B cell (primary cell): ENCODE data around the gene PTPRG. TPM values are rescaled to one million over a fixed set of nuclear protein-coding genes. Genes with fewer than 3 reads are reported as not detected.

Experiments used
- ATAC-seq: fragments of 200-7000 bp; cut with Tn5 transposase; one replicate; pipeline ENCODE4 v1.10.0; 2021; ENCODE audit warnings: low read depth, mild to moderate bottlenecking, moderate number of reproducible peaks, moderate library complexity
- CTCF ChIA-PET: fragments of 350-600 bp; sonication (Branson Sonifier 250); formaldehyde crosslinking; loops from one replicate; lab custom pipeline; 2021; ENCODE audit warnings: antibody characterized with exemption, inconsistent platforms; lab: Charles Lee
- POLR2A ChIA-PET: fragments of 350-600 bp; sonication (Branson Sonifier 250); formaldehyde crosslinking; loops from one replicate; lab custom pipeline; 2021; ENCODE audit warnings: antibody characterized with exemption; lab: Charles Lee
- DNase-seq: peaks from one replicate; pipeline ENCODE4 v3.0.0; 2013
- H2AFZ ChIP-seq: 2 replicates; pipeline ENCODE4 v1.6.1; 2012; ENCODE audit warnings: mild to moderate bottlenecking, low read depth, low read length; ENCODE audit not compliant: insufficient read depth, poor library complexity, severe bottlenecking
- H3K27ac ChIP-seq, 2 donors: 1 replicate in 1 of 2; 2 replicates in 1 of 2; pipeline ENCODE4 v1.5.1; 2012 to 2013; ENCODE audit warnings: low read length in 2 of 2, mild to moderate bottlenecking in 2 of 2, moderate library complexity in 1 of 2
- H3K27me3 ChIP-seq, 4 experiments: fragments of 200-600 bp in 1 of 4; sonication (generic) in 1 of 4; replicated peaks in 1 of 4; 1 replicate in 2 of 4; 2 replicates in 2 of 4; pipeline versions ENCODE4 v1.6.1 to v1.7.0; 2013 to 2016; ENCODE audit warnings: low read length in 3 of 4, mild to moderate bottlenecking in 2 of 4, mixed read lengths in 1 of 4, moderate library complexity in 1 of 4; ENCODE audit not compliant: insufficient read depth in 4 of 4, control insufficient read depth in 3 of 4; ENCODE audit errors: control extremely low read depth in 1 of 4
- H3K36me3 ChIP-seq, 2 experiments: replicated peaks in 1 of 2; 1 replicate in 1 of 2; 2 replicates in 1 of 2; pipeline versions ENCODE4 v1.6.1 to v1.7.1; 2013; ENCODE audit warnings: low read length in 1 of 2; ENCODE audit not compliant: insufficient read depth in 2 of 2, control insufficient read depth in 1 of 2; ENCODE audit errors: control extremely low read depth in 1 of 2, extremely low read depth in 1 of 2
- H3K4me1 ChIP-seq, 2 donors: fragments of 200-600 bp in 1 of 2; sonication (generic) in 1 of 2; 1 replicate in 1 of 2; 2 replicates in 1 of 2; pipeline versions ENCODE4 v1.5.1 to v1.6.1; 2013 to 2017; ENCODE audit warnings: low read length in 2 of 2; ENCODE audit not compliant: control insufficient read depth in 2 of 2, insufficient read depth in 2 of 2
- H3K4me2 ChIP-seq: replicated peaks from 2 replicates; pipeline ENCODE3; 2012; ENCODE audit warnings: mild to moderate bottlenecking, low read depth, low read length; ENCODE audit not compliant: poor library complexity, severe bottlenecking
- H3K4me3 ChIP-seq, 5 experiments: fragments of 200-600 bp in 1 of 5; sonication (generic) in 1 of 5; 1 replicate in 3 of 5; 2 replicates in 2 of 5; pipeline versions ENCODE4 v1.5.1 to v1.7.0; 2011 to 2016; ENCODE audit warnings: low read length in 4 of 5, mild to moderate bottlenecking in 4 of 5, low read depth in 2 of 5, control low read depth in 1 of 5, moderate library complexity in 1 of 5; ENCODE audit not compliant: insufficient read depth in 1 of 5; ENCODE audit errors: control extremely low read depth in 1 of 5, extremely low read depth in 1 of 5
- H3K79me2 ChIP-seq: fragments of 200-600 bp; sonication (generic); one replicate; pipeline ENCODE4 v1.6.0; 2016; ENCODE audit warnings: low read length; ENCODE audit not compliant: control insufficient read depth, insufficient read depth
- H3K9ac ChIP-seq: fragments of 200-600 bp; sonication (generic); 2 replicates; pipeline ENCODE4 v1.6.1; 2017; ENCODE audit warnings: mild to moderate bottlenecking, low read length, moderate library complexity
- H3K9me3 ChIP-seq, 3 donors: one replicate each; pipeline versions ENCODE4 v1.6.1 to v1.7.1; 2013; ENCODE audit warnings: low read length in 2 of 3; ENCODE audit not compliant: control insufficient read depth in 2 of 3, insufficient read depth in 1 of 3; ENCODE audit errors: control extremely low read depth in 1 of 3
- H4K20me1 ChIP-seq: 2 replicates; pipeline ENCODE4 v1.6.0; 2012; ENCODE audit warnings: mild to moderate bottlenecking, low read length; ENCODE audit not compliant: insufficient read depth, control insufficient read depth, poor library complexity, severe bottlenecking
- H3K27ac Mint-ChIP-seq: one replicate; pipeline ENCODE4 v1.8.0; 2021; ENCODE audit warnings: mixed read lengths
- H3K27me3 Mint-ChIP-seq: one replicate; pipeline ENCODE4 v1.8.0; 2021; ENCODE audit warnings: mixed read lengths
- H3K4me1 Mint-ChIP-seq: one replicate; pipeline ENCODE4 v1.8.0; 2021; ENCODE audit warnings: mixed read lengths
- H3K4me3 Mint-ChIP-seq: one replicate; pipeline ENCODE4 v1.8.0; 2021; ENCODE audit warnings: mixed read lengths
- H3K9me3 Mint-ChIP-seq: one replicate; pipeline ENCODE4 v1.8.0; 2022; ENCODE audit warnings: mixed read lengths; ENCODE audit not compliant: insufficient read depth
- EZH2 ChIP-seq: IDR thresholded peaks from 2 replicates; pipeline ENCODE4 v1.6.1; 2012; ENCODE audit warnings: borderline replicate concordance, low read depth, mild to moderate bottlenecking, moderate library complexity, low read length; ENCODE audit not compliant: insufficient read depth, poor library complexity, severe bottlenecking
- WGBS: methylation state at CpG from one replicate; pipeline ENCODE4 v1.1.5; 2013; ENCODE audit warnings: missing lambda C conversion rate; ENCODE audit not compliant: insufficient coverage; 5-methylcytosine and 5-hydroxymethylcytosine counted together
- intact Hi-C: fragments of 100-400 bp; cut with micrococcal nuclease; formaldehyde crosslinking; loops from one replicate; pipeline ENCODE4 v1.10.0; 2022
- polyA plus RNA-seq: library from polyadenylated mRNA; depleted of rRNA; stranded (reverse); fragments of >200 nt; gene quantifications from 2 replicates; pipeline ENCODE4 v1.2.3, GENCODE V29; 2012
- total RNA-seq, 2 donors: library from RNA; stranded (reverse); fragments of 120-200 nt in 1 of 2; gene quantifications; 1 replicate in 1 of 2; 2 replicates in 1 of 2; pipeline versions ENCODE4 v1.2.3 to v1.2.4, GENCODE V29; 2013 to 2022
- TF ChIP-seq, protein P1 (sequence below): fragments of 200-600 bp; IDR thresholded peaks from one replicate; pipeline ENCODE4 v1.8.0; 2022; ENCODE audit warnings: antibody characterized with exemption, mild to moderate bottlenecking

PTPRG gene
- total and polyA plus RNA-seq, 2 donors (not counting 1 experiment from before 2014, with no cell fraction given), result 0.12 to 1.3 TPM

DNA sequence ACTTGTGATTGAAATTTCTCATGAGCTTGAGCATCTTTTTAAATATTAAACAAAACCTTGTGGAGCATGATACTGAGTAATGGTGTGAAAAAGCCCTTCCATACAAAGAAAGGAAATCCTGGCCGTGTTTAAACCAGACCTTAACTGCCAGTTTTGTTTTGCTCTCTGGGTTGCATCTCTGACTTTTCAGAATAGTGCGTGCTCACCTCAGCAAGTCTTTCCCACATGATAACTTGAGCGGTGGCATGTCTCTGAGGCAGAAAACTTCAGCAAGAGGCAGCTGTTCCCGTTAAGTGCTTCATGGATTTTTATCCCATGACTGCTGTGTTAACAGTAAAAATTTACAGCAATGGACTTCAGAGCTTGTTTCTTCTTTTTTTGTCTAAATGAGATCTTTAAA, 418.7 kb downstream of the PTPRG start:
- Histone ChIP-seq H3K4me1 (no peaks in the 10 kb centered on the region), H3K27me3 (no peaks in the 10 kb centered on the region), H3K36me3 (no peaks in the 10 kb centered on the region), H3K9ac (no peak overlapping the region), H4K20me1 (no peaks in the 10 kb centered on the region), H3K4me2 (no peak overlapping the region), H2AFZ (no peak overlapping the region), H3K4me3 (no peak overlapping the region), H3K9me3 (no peaks in the 10 kb centered on the region), H3K27ac (no peak overlapping the region), H3K79me2 (no peaks in the 10 kb centered on the region)
- TF ChIP-seq, protein P1, sequence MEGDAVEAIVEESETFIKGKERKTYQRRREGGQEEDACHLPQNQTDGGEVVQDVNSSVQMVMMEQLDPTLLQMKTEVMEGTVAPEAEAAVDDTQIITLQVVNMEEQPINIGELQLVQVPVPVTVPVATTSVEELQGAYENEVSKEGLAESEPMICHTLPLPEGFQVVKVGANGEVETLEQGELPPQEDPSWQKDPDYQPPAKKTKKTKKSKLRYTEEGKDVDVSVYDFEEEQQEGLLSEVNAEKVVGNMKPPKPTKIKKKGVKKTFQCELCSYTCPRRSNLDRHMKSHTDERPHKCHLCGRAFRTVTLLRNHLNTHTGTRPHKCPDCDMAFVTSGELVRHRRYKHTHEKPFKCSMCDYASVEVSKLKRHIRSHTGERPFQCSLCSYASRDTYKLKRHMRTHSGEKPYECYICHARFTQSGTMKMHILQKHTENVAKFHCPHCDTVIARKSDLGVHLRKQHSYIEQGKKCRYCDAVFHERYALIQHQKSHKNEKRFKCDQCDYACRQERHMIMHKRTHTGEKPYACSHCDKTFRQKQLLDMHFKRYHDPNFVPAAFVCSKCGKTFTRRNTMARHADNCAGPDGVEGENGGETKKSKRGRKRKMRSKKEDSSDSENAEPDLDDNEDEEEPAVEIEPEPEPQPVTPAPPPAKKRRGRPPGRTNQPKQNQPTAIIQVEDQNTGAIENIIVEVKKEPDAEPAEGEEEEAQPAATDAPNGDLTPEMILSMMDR, result no peak
- TF ChIP-seq EZH2, result no peak
- Mint-ChIP-seq H3K4me3 (no peak overlapping the region), H3K27me3 (no peaks in the 10 kb centered on the region), H3K4me1 (no peaks in the 10 kb centered on the region), H3K27ac (no peak overlapping the region), H3K9me3 (no peaks in the 10 kb centered on the region)
- DNase-seq, result no peak
- intact Hi-C loops, result no loop called here
- 77% methylated on average over 3 of the region's 4 CpGs for WGBS
- POLR2A ChIA-PET, result no interaction called here
- ATAC-seq, result no peak
- CTCF ChIA-PET, result no interaction called here

DNA sequence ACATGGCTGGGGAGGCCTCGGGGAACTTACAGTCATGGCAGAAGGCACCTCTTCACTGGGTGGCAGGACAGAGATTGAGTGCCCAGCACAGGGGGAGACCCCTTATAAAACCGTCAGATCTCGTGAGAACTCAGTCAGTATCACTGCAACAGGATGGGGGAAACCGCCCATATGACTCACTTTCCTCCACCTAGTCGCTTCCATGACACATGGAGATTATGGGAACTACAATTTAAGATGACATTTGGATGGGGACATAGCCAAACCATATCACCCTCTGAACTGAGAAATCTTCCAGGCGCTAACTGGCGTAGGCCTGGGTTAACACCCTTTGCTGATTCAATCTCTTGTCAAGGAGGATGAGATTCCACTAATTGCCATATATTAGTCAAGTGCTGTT, 419.7 kb downstream of the PTPRG start:
- Mint-ChIP-seq H3K27ac (no peak overlapping the region), H3K27me3 (no peaks in the 10 kb centered on the region), H3K9me3 (no peaks in the 10 kb centered on the region), H3K4me3 (no peak overlapping the region), H3K4me1 (no peaks in the 10 kb centered on the region)
- Histone ChIP-seq H3K9me3 (no peaks in the 10 kb centered on the region), H3K4me3 (no peak overlapping the region), H3K36me3 (no peaks in the 10 kb centered on the region), H3K27me3 (no peaks in the 10 kb centered on the region), H3K79me2 (no peaks in the 10 kb centered on the region), H3K4me1 (no peaks in the 10 kb centered on the region), H3K9ac (no peak overlapping the region), H3K4me2 (no peak overlapping the region), H3K27ac (no peak overlapping the region), H2AFZ (no peak overlapping the region), H4K20me1 (no peaks in the 10 kb centered on the region)
- intact Hi-C loops, result no loop called here
- DNase-seq (no peak), ATAC-seq (no peak)
- no peak for TF ChIP-seq EZH2
- TF ChIP-seq, protein P1, result no peak
- ChIA-PET CTCF (no interaction called here), POLR2A (no interaction called here)
- 83% methylated on average over 2 of the region's 7 CpGs for WGBS
